Renal cortex interstitium (tissue), 15 donors: Measurements from ENCODE around the gene TNFRSF6B. TPM values are rescaled to one million over a fixed set of nuclear protein-coding genes. Genes with fewer than 3 reads are reported as not detected.
"Not testable (repeated sequence)": the region's sequence is repeated elsewhere in the genome, so short reads cannot be mapped to it uniquely, and the experiment has no call there.

ENCODE experiments used
- DNase-seq, 11 donors: peaks; one replicate each; pipeline ENCODE4 v3.0.0-alpha.2; 2013; ENCODE audit warnings: low read depth in 9 of 11, low spot score in 4 of 11; ENCODE audit errors: extremely low read depth in 1 of 11
- long read RNA-seq, 16 experiments: transcript quantifications; one replicate each; lab custom pipeline, GENCODE V29; 2026
- polyA plus RNA-seq, 3 donors: library from polyadenylated mRNA; unstranded; fragments of 120-200 nt; gene quantifications; one replicate each; pipeline ENCODE4 v1.2.1, GENCODE V29; 2013; ENCODE audit not compliant: insufficient read length in 3 of 3

TNFRSF6B gene, protein sequence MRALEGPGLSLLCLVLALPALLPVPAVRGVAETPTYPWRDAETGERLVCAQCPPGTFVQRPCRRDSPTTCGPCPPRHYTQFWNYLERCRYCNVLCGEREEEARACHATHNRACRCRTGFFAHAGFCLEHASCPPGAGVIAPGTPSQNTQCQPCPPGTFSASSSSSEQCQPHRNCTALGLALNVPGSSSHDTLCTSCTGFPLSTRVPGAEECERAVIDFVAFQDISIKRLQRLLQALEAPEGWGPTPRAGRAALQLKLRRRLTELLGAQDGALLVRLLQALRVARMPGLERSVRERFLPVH
- 1 to 10 TPM in 2 of 3 donors, under 1 TPM in 1; 0.79 to 2.2 (median 2.0) TPM for polyA plus RNA-seq
- long read RNA-seq, donor 1, partial matches to known transcripts = 0 of 1 reads
- long read RNA-seq, donor 1, other reads (novel, unspliced or antisense) = 0 of 1 reads
- long read RNA-seq, donor 2 = 0 reads
- long read RNA-seq, donor 3, partial matches to known transcripts = 0 of 1 reads
- long read RNA-seq, donor 3, other reads (novel, unspliced or antisense) = 0 of 1 reads
- long read RNA-seq, donor 4, partial matches to known transcripts = 0 of 2 reads
- long read RNA-seq, donor 4, other reads (novel, unspliced or antisense) = 0 of 2 reads
- long read RNA-seq, donor 5, partial matches to known transcripts = 0 of 3 reads
- long read RNA-seq, donor 5, other reads (novel, unspliced or antisense) = 0 of 3 reads
- long read RNA-seq, donor 6, partial matches to known transcripts = 0 of 3 reads
- long read RNA-seq, donor 6, other reads (novel, unspliced or antisense) = 0 of 3 reads
- long read RNA-seq, donor 7 = 0 reads
- long read RNA-seq, donor 8, partial matches to known transcripts = 0 of 1 reads
- long read RNA-seq, donor 8, other reads (novel, unspliced or antisense) = 0 of 1 reads
- long read RNA-seq, donor 9 = 0 reads
- long read RNA-seq, donor 10, partial matches to known transcripts = 0 of 2 reads
- long read RNA-seq, donor 10, other reads (novel, unspliced or antisense) = 0 of 2 reads
- long read RNA-seq, donor 11, partial matches to known transcripts = 0 of 1 reads
- long read RNA-seq, donor 11, other reads (novel, unspliced or antisense) = 0 of 1 reads
- long read RNA-seq, donor 12 = 0 reads
- long read RNA-seq, donor 13, partial matches to known transcripts = 0 of 1 reads
- long read RNA-seq, donor 13, other reads (novel, unspliced or antisense) = 0 of 1 reads
- long read RNA-seq, donor 14 = 0 reads
- long read RNA-seq, donor 15 = 0 reads
- long read RNA-seq, donor 16 = 0 reads

DNA sequence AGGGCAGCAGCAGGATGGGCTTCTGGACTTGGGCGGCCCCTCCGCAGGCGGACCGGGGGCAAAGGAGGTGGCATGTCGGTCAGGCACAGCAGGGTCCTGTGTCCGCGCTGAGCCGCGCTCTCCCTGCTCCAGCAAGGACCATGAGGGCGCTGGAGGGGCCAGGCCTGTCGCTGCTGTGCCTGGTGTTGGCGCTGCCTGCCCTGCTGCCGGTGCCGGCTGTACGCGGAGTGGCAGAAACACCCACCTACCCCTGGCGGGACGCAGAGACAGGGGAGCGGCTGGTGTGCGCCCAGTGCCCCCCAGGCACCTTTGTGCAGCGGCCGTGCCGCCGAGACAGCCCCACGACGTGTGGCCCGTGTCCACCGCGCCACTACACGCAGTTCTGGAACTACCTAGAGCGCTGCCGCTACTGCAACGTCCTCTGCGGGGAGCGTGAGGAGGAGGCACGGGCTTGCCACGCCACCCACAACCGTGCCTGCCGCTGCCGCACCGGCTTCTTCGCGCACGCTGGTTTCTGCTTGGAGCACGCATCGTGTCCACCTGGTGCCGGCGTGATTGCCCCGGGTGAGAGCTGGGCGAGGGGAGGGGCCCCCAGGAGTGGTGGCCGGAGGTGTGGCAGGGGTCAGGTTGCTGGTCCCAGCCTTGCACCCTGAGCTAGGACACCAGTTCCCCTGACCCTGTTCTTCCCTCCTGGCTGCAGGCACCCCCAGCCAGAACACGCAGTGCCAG lies at the start of gene TNFRSF6B:
Gene TNFRSF6B, plus strand, starts transcription at position 25 of the 729 bp plus-strand sequence. Its CDS starts 116 bp downstream, at position 141.
- no peak for DNase-seq

GRCh38 chr20:63648190-63648589 lies 48.3 kb upstream of the TNFRSF6B start:
- DNase-seq = no peak

- DNase-seq = no peak
These were observed 47.4 kb upstream of the TNFRSF6B start for GRCh38 chr20:63648895-63649589.

DNA sequence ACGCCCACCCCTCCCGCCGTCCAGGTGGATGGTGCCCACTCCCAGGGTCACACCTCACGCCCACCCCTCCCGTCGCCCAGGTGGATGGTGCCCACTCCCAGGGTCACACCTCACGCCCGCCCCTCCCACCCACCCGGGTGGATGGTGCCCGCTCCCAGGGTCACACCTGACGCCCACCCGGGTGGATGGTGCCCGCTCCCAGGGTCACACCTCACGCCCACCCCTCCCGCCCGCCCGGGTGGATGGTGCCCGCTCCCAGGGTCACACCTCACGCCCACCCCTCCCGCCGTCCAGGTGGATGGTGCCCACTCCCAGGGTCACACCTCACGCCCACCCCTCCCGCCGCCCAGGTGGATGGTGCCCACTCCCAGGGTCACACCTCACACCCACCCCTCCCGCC lies 46.0 kb upstream of the TNFRSF6B start:
- not testable (repeated sequence) for DNase-seq

- DNase-seq = no peak
These were observed 44.6 kb upstream of the TNFRSF6B start for GRCh38 chr20:63651942-63652191.

GRCh38 chr20:63652192-63652980 lies 44.1 kb upstream of the TNFRSF6B start:
- DNase-seq = peak in 2 of 11 donors; percentile 27 to 33

DNA sequence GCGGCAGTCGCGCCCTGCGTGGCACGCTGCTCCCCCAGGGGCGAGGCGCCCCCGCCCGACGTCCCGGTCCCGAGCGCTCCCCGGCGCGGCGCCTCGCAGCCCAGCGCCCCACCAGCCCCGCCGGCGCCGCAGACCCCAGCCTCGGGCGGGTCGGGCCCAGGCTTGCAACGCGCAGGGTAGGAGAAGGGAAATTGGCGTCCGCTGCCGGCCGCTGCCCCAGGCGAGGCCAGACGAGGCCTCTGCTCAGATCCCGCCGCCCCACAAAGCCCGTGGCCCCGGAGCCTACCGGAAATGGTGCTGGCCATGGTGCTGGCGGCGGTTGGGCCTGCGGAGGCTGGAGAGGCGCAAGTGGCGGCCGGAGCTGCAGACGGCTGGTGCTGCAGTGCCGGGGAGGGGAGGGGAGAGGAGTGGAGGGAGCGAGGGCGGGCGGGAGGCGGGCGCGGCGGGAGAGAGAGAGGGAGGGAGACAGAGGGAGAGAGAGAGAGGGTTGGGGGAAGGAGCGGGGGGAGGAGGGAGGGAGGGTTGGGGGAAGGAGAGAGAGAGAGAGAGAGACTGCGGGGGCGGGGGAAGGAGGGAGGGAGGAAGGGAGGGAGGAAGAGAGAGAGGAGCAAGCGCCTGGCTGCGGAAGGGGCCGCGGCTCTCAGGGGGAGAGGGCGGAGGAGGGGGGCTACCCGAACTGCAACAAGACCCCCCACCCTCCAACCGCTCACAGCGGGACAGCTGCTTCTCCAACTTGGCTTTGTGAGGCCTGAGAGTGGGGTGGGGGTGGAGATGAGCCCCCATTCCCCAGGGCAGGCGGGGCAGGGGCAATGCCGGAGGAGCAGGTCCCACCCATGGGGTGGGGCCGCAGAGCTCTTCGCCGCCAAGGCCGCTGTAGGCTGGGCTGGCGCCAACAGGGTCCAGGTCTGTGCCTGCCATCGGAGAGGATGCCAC lies 43.1 kb upstream of the TNFRSF6B start, which contains the start of gene STMN3:
Gene STMN3, minus strand, starts transcription at position 384 of the 933 bp plus-strand sequence. Its CDS starts 79 bp downstream, at position 305.
- peak; percentile 75 to 93 (median 90) for DNase-seq

DNA sequence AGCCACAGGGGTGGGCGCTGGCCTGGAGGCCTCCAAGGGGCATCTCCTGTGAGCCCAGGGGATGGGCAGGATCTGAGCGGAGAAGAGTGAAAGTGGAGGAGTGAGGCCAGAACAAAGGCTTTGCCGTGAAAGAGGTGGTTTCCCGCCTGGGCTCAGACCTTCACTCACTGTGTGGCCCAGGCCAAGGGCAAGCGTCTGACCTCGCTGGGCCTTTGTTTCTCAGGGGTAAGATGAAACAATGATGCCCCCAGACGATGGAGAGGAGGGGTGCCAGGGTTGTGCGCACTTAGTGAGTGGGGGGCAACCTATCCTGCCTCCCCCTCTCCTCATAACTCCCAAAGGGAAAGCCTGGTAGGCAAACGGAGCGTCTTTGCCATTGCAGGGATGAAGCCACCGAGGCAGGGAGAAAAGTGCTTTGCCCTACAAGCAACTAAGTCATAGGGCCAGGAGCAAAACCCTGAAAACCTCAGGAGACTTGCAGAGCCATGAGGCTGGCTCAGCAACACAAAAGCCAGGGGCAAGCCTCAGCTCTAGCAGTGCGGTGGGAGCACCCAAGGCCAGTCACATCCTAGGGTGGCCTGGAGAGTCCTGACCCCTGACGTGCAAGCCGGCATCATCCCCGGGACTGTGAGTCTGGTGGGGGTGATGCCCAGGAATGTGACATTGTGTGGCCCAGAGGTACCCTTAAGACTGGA lies 42.3 kb upstream of the TNFRSF6B start:
- no peak for DNase-seq

- DNase-seq = no peak
These were observed 41.2 kb upstream of the TNFRSF6B start for GRCh38 chr20:63655249-63655648.

- DNase-seq = no peak
These were observed 40.0 kb upstream of the TNFRSF6B start for GRCh38 chr20:63656451-63656850.

DNA sequence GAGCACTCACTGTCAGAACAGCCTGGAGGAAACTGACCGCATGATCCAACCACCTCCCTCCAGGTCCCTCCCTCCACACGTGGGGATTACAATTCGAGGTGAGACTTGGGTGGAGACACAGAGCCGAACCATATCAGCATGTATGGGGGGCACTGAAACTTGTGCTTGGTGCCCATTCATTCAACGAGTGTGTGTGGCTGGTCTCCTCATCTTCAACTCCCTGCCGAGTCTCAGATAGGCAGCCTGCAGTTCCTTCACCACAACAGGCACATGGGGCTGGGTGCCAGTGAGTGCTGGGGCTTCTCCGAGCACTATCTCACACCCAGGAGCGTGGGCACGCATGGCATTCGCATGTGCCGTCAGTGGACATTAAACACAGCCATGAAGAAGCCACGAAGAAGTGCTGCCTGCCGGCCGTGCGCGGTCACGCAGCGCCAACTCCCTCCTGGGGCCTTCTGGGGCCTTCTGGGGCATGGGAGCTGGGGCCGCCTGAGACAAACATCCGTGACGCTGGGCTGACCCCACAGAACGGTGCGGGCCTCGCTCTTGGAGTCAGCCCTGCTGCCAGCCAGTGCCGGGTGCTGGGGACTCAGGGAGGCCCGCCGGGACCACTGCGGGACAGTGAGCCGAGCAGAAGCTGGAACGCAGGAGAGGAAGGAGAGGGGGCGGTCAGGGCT lies 39.1 kb upstream of the TNFRSF6B start:
- DNase-seq = peak in 1 of 11 donors; percentile 19

DNA sequence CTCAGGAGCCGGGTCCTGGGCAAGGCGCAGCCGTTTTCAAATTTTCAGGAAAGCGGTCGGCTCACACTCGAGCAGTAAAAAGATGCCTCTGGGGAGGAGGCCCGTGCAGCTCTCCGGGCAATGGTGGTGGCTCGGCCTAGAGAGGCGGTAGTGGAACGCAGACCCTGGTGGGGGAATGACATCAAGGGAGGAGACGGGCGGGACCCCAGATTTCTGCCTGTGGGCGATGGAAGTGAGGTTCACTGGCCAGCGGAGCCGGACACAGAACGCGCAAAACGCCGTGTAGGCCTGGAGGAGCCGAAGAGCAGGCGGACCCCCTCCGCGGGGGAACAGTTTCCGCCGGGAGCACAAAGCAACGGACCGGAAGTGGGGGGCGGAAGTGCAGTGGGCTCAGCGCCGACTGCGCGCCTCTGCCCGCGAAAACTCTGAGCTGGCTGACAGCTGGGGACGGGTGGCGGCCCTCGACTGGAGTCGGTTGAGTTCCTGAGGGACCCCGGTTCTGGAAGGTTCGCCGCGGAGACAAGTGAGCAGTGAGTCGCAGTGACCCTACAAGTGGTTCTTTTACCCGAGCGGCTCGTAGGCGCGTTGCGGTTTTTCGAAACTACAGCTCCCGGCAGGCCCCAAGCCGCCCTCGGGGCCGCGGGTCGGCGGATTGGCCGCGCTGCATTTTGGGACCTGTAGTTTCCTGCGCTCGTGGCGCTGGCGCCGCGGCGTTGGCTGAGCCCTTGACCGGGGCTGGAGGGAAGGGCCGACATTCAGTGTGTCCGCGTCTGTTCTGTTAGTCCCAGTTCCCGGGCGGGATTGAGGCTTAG lies 38.3 kb upstream of the TNFRSF6B start, which contains the start of gene RTEL1:
Gene RTEL1, plus strand, starts transcription at position 376 of the 812 bp plus-strand sequence. CDS start 1,091 bp downstream, outside the sequence.
- DNase-seq = peak; percentile 72 to 97 (median 88)

DNA sequence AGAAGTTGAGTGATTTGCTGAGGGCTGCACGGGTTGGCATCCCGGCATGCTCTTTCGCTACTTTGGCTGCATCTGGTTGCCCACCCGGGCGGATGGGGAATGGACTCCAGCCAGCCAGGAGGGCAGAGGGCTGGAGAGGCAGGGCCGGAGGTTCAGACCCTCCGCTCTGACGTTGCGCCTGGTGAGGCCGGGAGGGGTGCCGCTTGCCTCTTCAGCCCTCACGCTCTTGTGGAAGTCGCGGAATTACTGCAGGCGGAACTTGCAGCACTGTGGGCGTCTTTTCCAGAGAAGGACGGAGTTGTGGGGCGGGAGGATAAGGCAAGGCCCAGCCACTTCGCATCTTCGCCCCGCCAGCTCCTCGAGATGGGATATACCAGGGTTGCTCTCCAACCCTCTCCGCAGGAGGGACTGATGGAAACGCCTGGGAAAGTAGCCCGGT lies 37.7 kb upstream of the TNFRSF6B start:
- no peak for DNase-seq

DNA sequence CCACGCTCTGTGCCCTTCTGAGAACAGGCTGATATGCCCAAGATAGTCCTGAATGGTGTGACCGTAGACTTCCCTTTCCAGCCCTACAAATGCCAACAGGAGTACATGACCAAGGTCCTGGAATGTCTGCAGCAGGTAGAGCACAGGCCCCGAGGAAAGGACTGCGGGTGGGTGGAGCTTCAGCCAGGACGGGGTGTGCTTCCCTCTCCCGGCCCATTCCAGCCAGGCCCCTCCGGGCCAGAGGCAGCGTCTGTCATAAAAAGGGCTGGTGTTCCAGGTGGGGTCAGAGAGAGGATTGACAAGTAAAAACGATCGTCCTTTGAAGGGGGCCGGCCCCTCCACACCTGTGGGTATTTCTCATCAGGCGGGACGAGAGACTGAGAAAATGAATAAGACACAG lies 37.1 kb upstream of the TNFRSF6B start:
- no peak for DNase-seq
